ENCODE results near the gene KCTD21.

- TF ChIP-seq ZNF24 (IDR thresholded peaks at IDR 0.05), result no peak
- TF ChIP-seq CEBPB (IDR thresholded peaks at IDR 0.05; ENCODE audit: borderline replicate concordance in 1 of 2, low read depth in 2 of 2, low read length in 2 of 2), result no peak
- TF ChIP-seq BRCA1 (IDR thresholded peaks at IDR 0.05; ENCODE audit: low read depth, low read length), result no peak
- no peak for TF ChIP-seq MXI1 (IDR thresholded peaks at IDR 0.05; ENCODE audit: low read depth, low read length)
- TF ChIP-seq NR2C1 (IDR thresholded peaks at IDR 0.05), result no peak
- no peak for TF ChIP-seq POLR2A (IDR thresholded peaks at IDR 0.05; ENCODE audit: low read depth, low read length)
- TF ChIP-seq, protein P1, sequence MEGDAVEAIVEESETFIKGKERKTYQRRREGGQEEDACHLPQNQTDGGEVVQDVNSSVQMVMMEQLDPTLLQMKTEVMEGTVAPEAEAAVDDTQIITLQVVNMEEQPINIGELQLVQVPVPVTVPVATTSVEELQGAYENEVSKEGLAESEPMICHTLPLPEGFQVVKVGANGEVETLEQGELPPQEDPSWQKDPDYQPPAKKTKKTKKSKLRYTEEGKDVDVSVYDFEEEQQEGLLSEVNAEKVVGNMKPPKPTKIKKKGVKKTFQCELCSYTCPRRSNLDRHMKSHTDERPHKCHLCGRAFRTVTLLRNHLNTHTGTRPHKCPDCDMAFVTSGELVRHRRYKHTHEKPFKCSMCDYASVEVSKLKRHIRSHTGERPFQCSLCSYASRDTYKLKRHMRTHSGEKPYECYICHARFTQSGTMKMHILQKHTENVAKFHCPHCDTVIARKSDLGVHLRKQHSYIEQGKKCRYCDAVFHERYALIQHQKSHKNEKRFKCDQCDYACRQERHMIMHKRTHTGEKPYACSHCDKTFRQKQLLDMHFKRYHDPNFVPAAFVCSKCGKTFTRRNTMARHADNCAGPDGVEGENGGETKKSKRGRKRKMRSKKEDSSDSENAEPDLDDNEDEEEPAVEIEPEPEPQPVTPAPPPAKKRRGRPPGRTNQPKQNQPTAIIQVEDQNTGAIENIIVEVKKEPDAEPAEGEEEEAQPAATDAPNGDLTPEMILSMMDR (IDR thresholded peaks at IDR 0.05 in 2 of 3, conservative IDR thresholded peaks at IDR 0.05 in 1 of 3; ENCODE audit: control insufficient read depth in 2 of 3, extremely low read depth in 1 of 3, insufficient read depth in 1 of 3, low read depth in 3 of 3, low read length in 3 of 3), result no peak
- no peak for TF ChIP-seq ETV6 (conservative IDR thresholded peaks at IDR 0.05 in 1 of 2, IDR thresholded peaks at IDR 0.05 in 1 of 2; ENCODE audit: borderline replicate concordance in 1 of 2, low read depth in 1 of 2)
- TF ChIP-seq RAD21 (IDR thresholded peaks at IDR 0.05; ENCODE audit: insufficient read depth, low read depth, low read length), result no peak
- TF ChIP-seq, protein P2, sequence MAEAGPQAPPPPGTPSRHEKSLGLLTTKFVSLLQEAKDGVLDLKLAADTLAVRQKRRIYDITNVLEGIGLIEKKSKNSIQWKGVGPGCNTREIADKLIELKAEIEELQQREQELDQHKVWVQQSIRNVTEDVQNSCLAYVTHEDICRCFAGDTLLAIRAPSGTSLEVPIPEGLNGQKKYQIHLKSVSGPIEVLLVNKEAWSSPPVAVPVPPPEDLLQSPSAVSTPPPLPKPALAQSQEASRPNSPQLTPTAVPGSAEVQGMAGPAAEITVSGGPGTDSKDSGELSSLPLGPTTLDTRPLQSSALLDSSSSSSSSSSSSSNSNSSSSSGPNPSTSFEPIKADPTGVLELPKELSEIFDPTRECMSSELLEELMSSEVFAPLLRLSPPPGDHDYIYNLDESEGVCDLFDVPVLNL (IDR thresholded peaks at IDR 0.05; ENCODE audit: low read depth, low read length), result no peak
- no peak for TF ChIP-seq POLR2AphosphoS5 (IDR thresholded peaks at IDR 0.05; ENCODE audit: low read length)
- no peak for TF ChIP-seq ATF7 (IDR thresholded peaks at IDR 0.05; ENCODE audit: low read depth)
Measured at GRCh38 chr11:78208257-78209165, 20.1 kb upstream of the KCTD21 start.

Data from GM12878 (cell line).